Coronary artery (tissue), 2 donors: ENCODE measurements around the gene RASD2.

ENCODE experiments used
- DNase-seq: peaks from one replicate; pipeline ENCODE4 v3.0.0-alpha.2; 2017; ENCODE audit warnings: low spot score
- H3K27ac ChIP-seq, 2 donors: fragments of 200-600 bp; sonication (generic); one replicate each; pipeline ENCODE4 v1.5.1; 2016 to 2019
- H3K4me3 ChIP-seq: fragments of 200-600 bp; sonication (generic); 2 replicates; pipeline ENCODE4 v1.5.1; 2016; ENCODE audit warnings: mild to moderate bottlenecking, moderate library complexity
- TF ChIP-seq, protein P1 (sequence below): fragments of 200-600 bp; sonication (generic); IDR thresholded peaks from one replicate; pipeline ENCODE4 v1.5.1; 2019; ENCODE audit warnings: antibody characterized with exemption

Gene RASD2

GRCh38 chr22:35525687-35526332, 14.8 kb upstream of the RASD2 start:
- Histone ChIP-seq H3K4me3 (no peak overlapping the region), H3K27ac (no peak overlapping the region)
- no peak for DNase-seq
- TF ChIP-seq, protein P1, sequence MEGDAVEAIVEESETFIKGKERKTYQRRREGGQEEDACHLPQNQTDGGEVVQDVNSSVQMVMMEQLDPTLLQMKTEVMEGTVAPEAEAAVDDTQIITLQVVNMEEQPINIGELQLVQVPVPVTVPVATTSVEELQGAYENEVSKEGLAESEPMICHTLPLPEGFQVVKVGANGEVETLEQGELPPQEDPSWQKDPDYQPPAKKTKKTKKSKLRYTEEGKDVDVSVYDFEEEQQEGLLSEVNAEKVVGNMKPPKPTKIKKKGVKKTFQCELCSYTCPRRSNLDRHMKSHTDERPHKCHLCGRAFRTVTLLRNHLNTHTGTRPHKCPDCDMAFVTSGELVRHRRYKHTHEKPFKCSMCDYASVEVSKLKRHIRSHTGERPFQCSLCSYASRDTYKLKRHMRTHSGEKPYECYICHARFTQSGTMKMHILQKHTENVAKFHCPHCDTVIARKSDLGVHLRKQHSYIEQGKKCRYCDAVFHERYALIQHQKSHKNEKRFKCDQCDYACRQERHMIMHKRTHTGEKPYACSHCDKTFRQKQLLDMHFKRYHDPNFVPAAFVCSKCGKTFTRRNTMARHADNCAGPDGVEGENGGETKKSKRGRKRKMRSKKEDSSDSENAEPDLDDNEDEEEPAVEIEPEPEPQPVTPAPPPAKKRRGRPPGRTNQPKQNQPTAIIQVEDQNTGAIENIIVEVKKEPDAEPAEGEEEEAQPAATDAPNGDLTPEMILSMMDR, result no peak

DNA sequence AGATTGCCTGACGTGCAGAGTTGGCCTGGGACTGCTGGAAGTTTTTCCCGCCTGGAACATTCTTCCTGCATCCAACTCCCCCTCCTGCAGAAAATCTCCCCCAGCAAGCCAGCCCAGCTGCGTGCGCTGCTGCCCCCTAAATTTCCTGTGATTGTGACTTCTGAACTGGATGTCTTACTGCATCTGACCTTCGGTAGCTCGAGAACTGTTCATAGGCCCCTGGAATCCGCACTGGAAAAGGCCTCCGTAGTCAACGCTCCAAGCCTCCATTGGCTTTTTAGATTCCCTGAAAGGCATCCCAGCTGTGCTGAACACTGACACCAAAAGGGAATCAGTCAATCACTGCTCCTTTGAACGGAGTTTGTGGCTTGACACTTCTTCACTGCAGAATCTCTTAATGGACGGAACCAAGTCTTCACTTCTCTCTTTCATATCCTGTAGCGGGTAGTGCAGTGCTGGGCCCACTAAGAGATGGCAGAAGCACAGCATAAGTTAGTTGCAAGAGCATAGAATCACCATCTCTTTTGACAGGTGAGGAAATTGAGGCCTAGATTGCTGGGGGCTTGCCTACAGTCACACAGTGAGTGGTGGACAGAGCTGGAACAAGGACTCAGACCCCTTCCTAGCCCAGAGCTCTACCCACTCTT, 14.2 kb upstream of the RASD2 start:
- no peak for DNase-seq
- no peak overlapping the region for H3K27ac ChIP-seq
- TF ChIP-seq, protein P1, result no peak
- H3K4me3 ChIP-seq, result no peak overlapping the region

GRCh38 chr22:35528927-35529326, 11.7 kb upstream of the RASD2 start:
- TF ChIP-seq, protein P1, result no peak
- DNase-seq, result no peak
- no peak overlapping the region for H3K27ac ChIP-seq
- no peak overlapping the region for H3K4me3 ChIP-seq

DNA sequence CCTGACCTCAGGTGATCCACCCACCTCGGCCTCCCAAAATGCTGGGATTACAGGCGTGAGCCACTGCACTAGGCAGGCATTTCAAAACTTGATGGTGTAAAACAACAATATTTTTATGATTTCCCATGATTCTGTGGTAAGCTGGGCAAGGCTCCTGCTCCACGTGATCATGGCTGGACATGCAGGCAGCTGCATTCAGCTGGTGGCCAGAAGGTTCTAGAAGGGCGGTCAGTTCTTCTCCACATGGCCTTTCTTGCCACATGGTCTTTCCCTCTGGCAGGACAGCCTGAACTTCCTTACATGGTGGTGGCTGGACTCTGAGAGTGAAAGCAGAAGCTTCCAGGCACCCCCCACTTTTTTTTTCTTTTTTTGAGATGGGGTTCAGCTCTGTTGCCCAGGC, 9.9 kb upstream of the RASD2 start:
- TF ChIP-seq, protein P1, result no peak
- no peak overlapping the region for H3K27ac ChIP-seq
- DNase-seq, result no peak
- H3K4me3 ChIP-seq, result no peak overlapping the region

DNA sequence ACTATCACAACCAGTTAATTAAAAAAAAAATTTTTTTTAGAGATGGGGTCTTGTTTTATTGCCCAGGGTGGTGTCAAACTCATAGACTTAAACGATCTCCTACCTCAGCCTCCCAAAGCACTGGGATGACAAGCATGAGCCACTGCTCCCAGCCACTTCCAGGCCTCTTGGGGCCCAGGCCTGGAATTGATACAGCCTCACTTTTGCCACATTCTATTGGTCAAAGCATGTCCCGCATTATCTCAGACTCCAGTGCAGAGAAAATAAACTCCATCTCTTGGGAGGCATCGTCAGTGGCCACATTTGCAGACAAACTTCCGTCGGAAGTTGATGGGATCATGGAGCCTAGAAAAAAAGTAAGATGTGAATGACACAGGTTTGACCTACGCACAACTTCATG, 9.4 kb upstream of the RASD2 start:
- TF ChIP-seq, protein P1, result no peak
- Histone ChIP-seq H3K4me3 (no peak overlapping the region), H3K27ac (no peak overlapping the region)
- DNase-seq, result no peak

DNA sequence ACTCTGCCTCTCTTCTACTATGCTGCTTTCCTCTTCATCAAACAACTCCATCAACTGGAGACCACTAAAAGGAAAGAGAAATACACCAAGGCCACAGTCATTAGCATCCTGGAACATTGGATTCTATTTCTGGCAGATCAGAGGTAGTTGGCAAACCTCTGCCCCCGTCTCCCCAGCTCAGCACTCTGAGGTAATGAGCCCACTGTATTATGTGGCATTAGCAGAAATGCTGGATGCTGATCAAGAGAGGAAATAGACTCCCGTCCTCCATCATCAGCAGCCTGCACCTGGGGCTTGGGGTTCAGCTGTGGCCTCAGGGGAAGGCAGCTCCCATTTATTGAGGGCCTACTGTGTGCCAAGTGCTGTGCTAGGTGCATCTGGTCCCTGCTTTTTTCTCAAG, 9.0 kb upstream of the RASD2 start:
- TF ChIP-seq, protein P1, result no peak

More for the DNA sequence above, 9.0 kb upstream of the RASD2 start:
- no peak overlapping the region for H3K4me3 ChIP-seq
- DNase-seq, result no peak
- H3K27ac ChIP-seq, result no peak overlapping the region
